WERI-Rb-1 (cell line): ENCODE data around the gene HTR7.

Experiments
- DNase-seq: peaks from one replicate; pipeline ENCODE4 v3.0.0-alpha.2; 2020
- H3K27ac ChIP-seq: fragments of 250-450 bp; sonication (Bioruptor Pico); 2 replicates; pipeline ENCODE4 v1.5.1; 2020; ENCODE audit warnings: mild to moderate bottlenecking, moderate library complexity
- H3K27me3 ChIP-seq: fragments of 250-450 bp; sonication (Bioruptor Pico); 2 replicates; pipeline ENCODE4 v1.5.1; 2021; ENCODE audit warnings: mild to moderate bottlenecking, low read depth, moderate library complexity; ENCODE audit not compliant: insufficient read depth, severe bottlenecking
- H3K36me3 ChIP-seq: fragments of 250-450 bp; sonication (Bioruptor Pico); 2 replicates; pipeline ENCODE4 v1.5.1; 2020; ENCODE audit warnings: mild to moderate bottlenecking, moderate library complexity
- H3K4me3 ChIP-seq: 2 replicates; pipeline ENCODE4 v1.5.1; 2011; ENCODE audit warnings: low read depth, mild to moderate bottlenecking, control low read depth, low read length
- H3K9me3 ChIP-seq: fragments of 250-450 bp; sonication (Bioruptor Pico); 2 replicates; pipeline ENCODE4 v1.5.1; 2021; ENCODE audit warnings: mild to moderate bottlenecking, moderate library complexity; ENCODE audit not compliant: severe bottlenecking
- CTCF ChIP-seq: IDR thresholded peaks from 2 replicates; pipeline ENCODE4 v1.5.1; 2011; ENCODE audit warnings: low read depth, mild to moderate bottlenecking, control low read depth, inconsistent platforms, low read length

The HTR7 gene

DNA sequence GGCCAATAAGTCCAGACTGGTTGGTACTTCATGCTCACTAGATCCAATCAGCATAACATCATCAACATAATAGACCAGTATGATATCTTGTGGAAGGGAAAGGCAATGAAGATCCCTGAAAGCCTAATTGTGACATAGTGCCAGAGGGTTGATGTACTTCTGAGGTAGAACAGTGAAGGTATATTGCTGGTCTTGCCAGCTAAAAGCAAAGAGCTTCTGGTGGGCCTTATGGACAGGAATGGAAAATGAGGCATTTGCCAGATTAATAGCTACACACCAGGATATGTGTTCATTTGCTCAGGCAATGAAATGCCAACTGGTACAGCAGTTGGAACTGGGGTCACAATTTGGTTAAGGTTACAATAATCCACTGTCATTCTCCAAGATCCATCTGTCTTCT is 156.4 kb downstream of the HTR7 start:
- Histone ChIP-seq H3K36me3 (no peaks in the 10 kb centered on the region), H3K9me3 (no peaks in the 10 kb centered on the region), H3K4me3 (no peak overlapping the region), H3K27me3 (no peaks in the 10 kb centered on the region), H3K27ac (no peak overlapping the region)
- no peak for DNase-seq
- TF ChIP-seq CTCF: no peak

- no peaks in the 10 kb centered on the region for H3K36me3 ChIP-seq
- no peak for DNase-seq
- no peaks in the 10 kb centered on the region for H3K27me3 ChIP-seq
- H3K9me3 ChIP-seq: no peaks in the 10 kb centered on the region
- no peak for TF ChIP-seq CTCF
- H3K27ac ChIP-seq: no peak overlapping the region
- no peak overlapping the region for H3K4me3 ChIP-seq
These were observed 161.7 kb downstream of the HTR7 start for GRCh38 chr10:90695915-90696676.
